NCI-H1930 (cell line): ENCODE measurements around the gene LYRM4.

ENCODE experiments used
- DNase-seq, 2 experiments: peaks; one replicate each; lab custom pipeline; 2025; lab: John Stamatoyannopoulos, UW

The LYRM4 gene

DNA sequence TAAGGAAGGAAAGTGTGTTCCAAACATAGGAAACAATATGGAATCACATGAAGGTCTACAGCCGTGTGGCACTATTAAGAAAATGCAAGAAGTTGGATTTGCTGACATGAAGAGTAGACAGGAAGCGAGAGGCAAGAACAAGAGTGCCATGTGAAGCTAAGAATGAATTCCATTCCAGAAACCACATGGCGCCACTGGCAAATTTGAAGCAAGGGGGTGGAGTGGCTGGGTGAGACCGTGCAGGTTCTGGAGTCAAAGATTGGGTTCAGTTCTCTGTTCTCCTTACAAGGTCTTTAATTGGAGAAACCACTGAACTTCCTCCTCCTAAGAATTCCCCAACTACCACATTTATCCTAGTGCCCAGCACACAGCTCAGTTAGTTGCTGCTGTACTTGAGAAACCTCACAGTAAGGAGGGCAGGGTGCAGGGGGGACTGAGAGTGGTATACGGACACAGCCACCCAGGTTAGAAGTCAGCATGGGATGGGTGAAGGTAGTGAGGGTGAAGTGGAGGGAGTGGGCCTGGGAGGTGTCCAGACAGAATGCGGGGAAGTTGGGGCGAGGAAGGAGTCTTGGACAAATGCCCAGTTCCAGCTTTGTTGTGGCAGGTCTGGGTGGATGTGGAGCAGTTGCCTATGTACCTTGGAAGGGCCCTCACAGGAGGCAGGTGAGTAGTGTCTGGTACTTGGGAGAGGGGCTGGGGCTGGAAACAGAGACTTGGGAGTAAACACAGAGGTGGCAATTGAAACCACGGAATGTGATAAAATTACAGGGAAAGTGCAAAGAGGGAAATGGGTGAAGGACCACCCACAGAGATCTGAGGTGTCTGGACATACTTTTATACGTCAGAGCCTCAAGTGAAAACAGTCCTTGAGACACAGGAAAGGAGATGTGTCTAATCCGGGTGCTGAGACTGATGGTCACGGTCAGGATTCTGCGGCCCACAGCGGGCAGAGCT lies 14.3 kb downstream of the LYRM4 start:
- no peak for DNase-seq

DNA sequence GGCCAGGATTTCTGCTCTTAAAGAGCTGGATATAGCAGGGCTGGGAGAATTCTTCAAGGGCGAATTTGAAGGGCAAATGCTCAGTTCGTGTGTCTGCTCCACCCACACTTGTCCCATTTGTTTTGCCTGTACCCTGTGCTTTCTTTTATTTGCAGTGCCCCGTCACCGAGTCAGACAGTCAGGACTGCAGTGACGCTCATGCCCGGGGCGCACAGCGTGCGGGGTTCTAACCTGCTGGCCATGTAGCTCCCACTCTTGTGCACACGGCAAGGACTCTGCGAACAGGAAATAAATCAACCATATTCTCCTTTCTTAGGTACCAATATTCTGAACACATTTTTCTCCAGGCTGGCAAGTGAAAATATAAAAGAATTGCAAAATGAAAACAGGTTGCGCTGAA lies 17.7 kb downstream of the LYRM4 start:
- DNase-seq: no peak

- DNase-seq: no peak
Measured at GRCh38 chr6:5241252-5241651, 19.5 kb downstream of the LYRM4 start.

DNA sequence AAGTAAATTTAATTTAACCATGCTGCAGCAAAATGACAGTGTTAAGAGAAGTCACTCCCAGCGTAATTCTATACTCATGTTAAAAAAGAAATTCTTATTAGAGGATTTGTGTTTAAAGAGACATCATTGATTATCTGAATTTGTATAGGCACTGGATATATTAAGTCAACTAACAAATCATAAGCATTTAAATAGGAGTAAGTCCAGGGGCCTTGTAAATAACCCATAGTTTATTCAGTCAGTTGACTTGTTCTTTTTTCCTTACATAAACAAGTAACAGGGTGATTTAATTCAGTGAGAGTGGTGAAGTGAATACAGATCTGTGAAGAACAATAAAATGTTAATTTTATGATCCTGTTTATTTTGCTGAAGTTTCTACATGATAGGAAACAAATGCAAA lies 22.4 kb downstream of the LYRM4 start:
- DNase-seq: no peak

GRCh38 chr6:5237805-5238204 lies 22.9 kb downstream of the LYRM4 start:
- DNase-seq: no peak

GRCh38 chr6:5235830-5236229 lies 24.9 kb downstream of the LYRM4 start:
- no peak for DNase-seq

DNA sequence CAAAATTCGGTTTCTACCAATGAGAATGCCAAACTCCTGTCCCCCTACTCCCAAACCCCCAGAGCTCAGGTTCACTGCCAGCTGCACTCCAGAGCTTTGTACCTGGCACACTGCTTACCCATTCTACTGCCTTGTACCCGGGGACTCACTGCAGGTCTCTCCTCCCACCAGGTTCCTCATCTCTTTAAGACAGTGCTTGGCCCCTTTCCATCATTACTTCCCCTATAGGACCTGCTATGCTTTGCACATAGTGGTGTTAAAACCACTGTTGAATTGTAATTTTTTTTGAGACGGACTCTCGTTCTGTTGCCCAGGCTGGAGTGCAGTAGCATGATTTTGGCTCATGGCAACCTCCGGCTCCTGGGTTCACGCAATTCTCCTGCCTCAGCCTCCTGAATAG lies 25.9 kb downstream of the LYRM4 start:
- no peak for DNase-seq

DNA sequence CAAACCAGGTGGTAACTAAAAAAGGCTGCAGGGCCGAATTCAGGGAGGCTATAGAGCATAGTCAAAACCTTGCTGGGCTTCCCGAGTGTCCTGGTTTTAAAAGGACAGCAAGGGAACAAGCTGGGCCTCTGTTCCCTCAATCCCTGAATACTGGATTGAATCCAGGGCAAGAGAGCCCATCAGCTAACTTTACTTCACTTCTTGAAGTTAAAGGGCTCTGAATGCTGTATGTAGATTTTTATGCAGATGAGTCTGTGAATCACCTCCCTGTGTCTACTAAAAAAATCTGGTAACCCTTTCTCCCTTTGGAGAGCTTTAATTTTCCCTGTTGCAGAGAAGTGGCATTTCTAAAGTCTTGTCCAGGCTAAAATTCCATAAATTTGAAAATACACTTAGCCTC lies 29.5 kb downstream of the LYRM4 start:
- no peak for DNase-seq

GRCh38 chr6:5230081-5230480 lies 30.7 kb downstream of the LYRM4 start:
- no peak for DNase-seq

GRCh38 chr6:5229356-5229755 lies 31.4 kb downstream of the LYRM4 start:
- DNase-seq: no peak

DNA sequence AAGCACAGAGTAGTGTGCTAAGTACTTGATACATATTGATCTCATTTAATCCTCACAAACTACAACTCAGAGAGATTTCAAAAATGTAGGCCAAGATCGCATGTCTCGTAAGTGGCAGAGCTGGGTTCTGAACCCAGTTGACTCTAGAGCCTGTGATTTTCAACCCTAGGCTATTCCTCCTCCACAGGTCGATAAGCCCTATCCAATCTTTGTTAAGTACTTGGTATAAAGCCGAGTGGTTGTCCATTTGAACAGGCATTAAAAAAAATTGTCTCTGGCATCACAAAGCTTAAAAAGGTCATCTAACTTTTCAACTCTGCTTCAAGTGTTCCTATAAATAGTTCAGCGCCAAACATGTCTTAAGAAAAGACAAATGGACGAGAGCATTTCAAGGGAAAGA lies 37.4 kb downstream of the LYRM4 start:
- no peak for DNase-seq

DNA sequence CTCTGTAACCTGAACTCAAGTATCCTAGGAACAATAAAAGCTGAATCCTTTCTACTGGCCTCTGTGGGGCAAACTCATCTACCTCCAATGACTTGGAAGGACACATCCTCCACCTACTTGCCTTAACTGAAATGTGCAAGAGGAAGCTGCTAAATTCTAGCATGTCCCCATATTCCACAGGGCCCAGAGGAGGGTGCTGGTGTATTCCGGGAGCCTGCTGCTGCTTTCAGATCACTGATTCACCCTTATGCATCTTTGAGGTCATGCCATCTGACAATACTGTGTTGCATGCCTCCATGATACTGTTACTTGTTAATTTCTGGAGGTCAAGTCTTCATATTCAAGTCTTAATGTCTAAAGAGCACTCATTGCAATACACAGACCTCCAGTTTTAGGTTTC lies 40.3 kb downstream of the LYRM4 start:
- no peak for DNase-seq

GRCh38 chr6:5219011-5219691 lies 41.6 kb downstream of the LYRM4 start:
- DNase-seq: no peak

- no peak for DNase-seq
Measured at GRCh38 chr6:5217356-5217755, 43.4 kb downstream of the LYRM4 start.

DNA sequence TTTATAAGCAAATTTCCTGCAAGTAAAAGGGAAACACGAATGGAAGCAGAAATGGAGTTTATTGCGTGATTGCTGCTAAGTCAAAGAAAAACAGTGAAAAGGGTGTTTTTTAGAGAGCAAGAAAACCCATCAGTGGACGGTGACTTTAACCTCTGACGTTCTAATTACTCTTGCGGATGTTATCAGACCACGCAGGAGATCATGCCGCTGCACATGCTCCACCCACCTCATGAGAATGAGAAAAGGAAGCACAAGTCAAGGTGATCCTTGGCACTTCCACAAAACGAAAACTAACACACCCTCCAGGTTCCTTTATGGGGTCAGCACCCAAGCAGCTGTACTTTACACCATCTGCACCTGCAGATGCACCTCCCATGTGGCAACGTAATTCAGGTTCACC lies 45.0 kb downstream of the LYRM4 start:
- no peak for DNase-seq

GRCh38 chr6:5215159-5215558 lies 45.6 kb downstream of the LYRM4 start:
- no peak for DNase-seq

- peak in 1 of 2 experiments; percentile 10 for DNase-seq
Measured at GRCh38 chr6:5214570-5215052, 46.1 kb downstream of the LYRM4 start.

DNA sequence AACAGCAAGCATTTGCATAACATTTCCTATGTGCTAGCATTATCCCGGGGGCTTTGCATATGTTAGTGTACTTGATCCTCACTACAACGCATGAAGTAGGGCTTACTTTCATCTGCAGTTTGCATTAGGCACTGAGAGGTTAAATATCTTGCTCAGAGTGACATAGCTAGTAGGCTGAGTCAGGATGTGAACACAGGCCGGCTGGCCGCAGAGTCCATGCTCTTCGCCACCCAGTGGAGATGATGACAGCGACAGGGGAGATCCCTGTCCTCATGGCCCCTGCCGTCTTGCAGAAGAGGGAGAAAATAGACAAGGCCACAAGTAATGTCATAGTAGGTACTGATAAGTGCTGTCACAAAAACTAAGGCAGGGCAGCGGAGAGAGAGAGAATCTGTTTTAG lies 46.9 kb downstream of the LYRM4 start:
- DNase-seq: no peak

DNA sequence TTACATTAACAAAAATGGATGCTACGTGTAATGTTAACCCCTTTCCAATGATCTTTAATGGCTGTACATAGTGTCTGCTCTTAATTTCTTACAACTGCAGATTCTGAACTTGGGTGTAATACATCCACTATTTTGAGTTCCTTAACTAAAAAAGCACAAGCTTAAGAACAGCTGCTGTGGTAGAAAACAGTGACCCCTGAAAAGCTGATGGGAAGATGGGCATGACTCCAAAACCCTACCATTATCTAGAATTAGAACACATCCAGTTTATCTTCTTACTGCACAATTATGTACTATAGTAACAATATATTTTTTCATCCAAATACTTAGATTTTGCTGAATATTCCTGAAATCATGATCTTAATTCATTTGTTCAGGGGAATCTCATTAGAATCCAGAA lies 49.3 kb downstream of the LYRM4 start:
- DNase-seq: no peak

GRCh38 chr6:5208471-5208971 lies 52.2 kb downstream of the LYRM4 start:
- DNase-seq: no peak

GRCh38 chr6:5208057-5208456 lies 52.7 kb downstream of the LYRM4 start:
- no peak for DNase-seq

DNA sequence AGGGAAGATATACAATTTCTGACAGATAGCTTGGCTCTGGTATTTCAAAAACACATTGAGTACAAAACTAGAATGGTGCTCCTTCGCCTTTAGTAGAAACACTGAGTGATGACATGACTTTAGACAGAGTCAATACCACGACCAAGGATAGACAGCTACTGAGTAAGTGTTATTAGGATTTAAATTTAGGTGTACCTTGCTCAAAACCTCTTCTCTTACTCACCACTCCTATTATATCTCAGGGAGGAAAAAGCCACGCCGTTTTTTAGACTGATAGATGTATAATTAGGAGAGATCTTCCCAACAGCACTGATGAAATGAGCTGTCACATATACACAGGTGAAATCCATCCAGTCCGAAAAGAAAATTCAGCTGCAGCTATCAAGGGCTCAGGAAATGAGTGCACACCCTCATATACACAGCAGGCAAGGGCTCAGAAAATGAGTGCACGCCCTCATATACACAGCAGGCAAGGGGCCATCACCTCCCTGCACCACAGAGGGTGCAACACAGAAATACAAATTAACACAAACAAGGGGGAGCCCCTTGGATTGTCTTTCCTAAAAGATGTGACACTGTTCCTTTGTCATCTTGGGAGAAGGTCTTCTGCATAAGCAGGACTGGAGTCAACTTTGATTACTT lies 53.7 kb downstream of the LYRM4 start:
- DNase-seq: no peak
